Measurements from ENCODE around the gene C1orf116. TPM values are rescaled to one million over a fixed set of nuclear protein-coding genes. Genes with fewer than 3 reads are reported as not detected.

C1orf116 gene
- total RNA-seq, 3 donors from 2014 or later (not counting 1 experiment from before 2014, with no cell fraction given) = 0.21 to 0.39 (median 0.30) TPM

- Histone ChIP-seq H3K36me3 (ENCODE audit: control insufficient read depth, insufficient read depth, low read length) (no peaks in the 10 kb centered on the region), H3K4me1 (ENCODE audit: control insufficient read depth, insufficient read depth, low read length) (no peaks in the 10 kb centered on the region), H3K4me3 (ENCODE audit: low read length) (no peak overlapping the region), H3K27ac (ENCODE audit: low read length) (no peak overlapping the region), H3K27me3 (ENCODE audit: control insufficient read depth, insufficient read depth, low read length) (no peaks in the 10 kb centered on the region), H3K9me3 (ENCODE audit: control insufficient read depth, insufficient read depth, low read length) (no peaks in the 10 kb centered on the region)
- Mint-ChIP-seq H3K27me3 (ENCODE audit: low read depth in 2 of 2) (peaks cover 3 to 37% of the 10 kb centered on the region in 2 donors), H3K36me3 (no peaks in the 10 kb centered on the region), H3K9me3 (no peaks in the 10 kb centered on the region), H3K4me1 (no peaks in the 10 kb centered on the region), H3K4me3 (no peak overlapping the region), H3K27ac (no peak overlapping the region)
- ATAC-seq (no peak), DNase-seq (no peak)
- whole genome bisulfite sequencing (ENCODE audit: insufficient coverage) = 86% methylated on average over 1 of the region's 2 CpGs
- TF ChIP-seq, protein P1, sequence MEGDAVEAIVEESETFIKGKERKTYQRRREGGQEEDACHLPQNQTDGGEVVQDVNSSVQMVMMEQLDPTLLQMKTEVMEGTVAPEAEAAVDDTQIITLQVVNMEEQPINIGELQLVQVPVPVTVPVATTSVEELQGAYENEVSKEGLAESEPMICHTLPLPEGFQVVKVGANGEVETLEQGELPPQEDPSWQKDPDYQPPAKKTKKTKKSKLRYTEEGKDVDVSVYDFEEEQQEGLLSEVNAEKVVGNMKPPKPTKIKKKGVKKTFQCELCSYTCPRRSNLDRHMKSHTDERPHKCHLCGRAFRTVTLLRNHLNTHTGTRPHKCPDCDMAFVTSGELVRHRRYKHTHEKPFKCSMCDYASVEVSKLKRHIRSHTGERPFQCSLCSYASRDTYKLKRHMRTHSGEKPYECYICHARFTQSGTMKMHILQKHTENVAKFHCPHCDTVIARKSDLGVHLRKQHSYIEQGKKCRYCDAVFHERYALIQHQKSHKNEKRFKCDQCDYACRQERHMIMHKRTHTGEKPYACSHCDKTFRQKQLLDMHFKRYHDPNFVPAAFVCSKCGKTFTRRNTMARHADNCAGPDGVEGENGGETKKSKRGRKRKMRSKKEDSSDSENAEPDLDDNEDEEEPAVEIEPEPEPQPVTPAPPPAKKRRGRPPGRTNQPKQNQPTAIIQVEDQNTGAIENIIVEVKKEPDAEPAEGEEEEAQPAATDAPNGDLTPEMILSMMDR (IDR thresholded peaks at IDR 0.05) = no peak
- intact Hi-C loops (cut with micrococcal nuclease) = no loop called here
Observed at GRCh38 chr1:206998816-206999215, 33.7 kb downstream of the C1orf116 start.

DNA sequence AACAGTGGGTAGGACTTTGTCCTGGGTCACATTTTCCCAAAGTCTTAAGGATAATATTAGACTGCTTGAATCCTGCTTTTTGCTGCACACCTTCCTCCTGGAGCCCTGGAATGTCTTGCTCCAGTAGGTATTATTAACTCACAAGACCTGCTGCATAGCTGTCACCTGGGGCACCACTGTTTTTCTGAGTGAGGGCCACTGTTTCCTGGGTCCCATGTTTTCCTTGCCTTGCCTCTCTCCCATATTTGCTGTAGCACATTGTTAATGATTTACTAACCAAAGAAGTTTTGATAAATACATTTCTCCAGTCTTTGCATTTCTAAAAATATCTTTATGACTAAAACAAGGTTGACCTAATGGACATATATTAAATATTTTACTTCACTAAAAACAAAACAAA lies 39.8 kb downstream of the C1orf116 start:
- Histone ChIP-seq H3K27me3 (ENCODE audit: control insufficient read depth, insufficient read depth, low read length) (no peaks in the 10 kb centered on the region), H3K27ac (ENCODE audit: low read length) (no peak overlapping the region), H3K4me3 (ENCODE audit: low read length) (no peak overlapping the region), H3K36me3 (ENCODE audit: control insufficient read depth, insufficient read depth, low read length) (no peaks in the 10 kb centered on the region), H3K4me1 (ENCODE audit: control insufficient read depth, insufficient read depth, low read length) (no peaks in the 10 kb centered on the region), H3K9me3 (ENCODE audit: control insufficient read depth, insufficient read depth, low read length) (no peaks in the 10 kb centered on the region)
- no peaks in the 10 kb centered on the region for H3K9me3 Mint-ChIP-seq
- peaks cover 22 to 76% of the 10 kb centered on the region in 2 donors for H3K27me3 Mint-ChIP-seq (ENCODE audit: low read depth in 2 of 2)
- intact Hi-C loops (cut with micrococcal nuclease) = no loop called here
- H3K4me3 Mint-ChIP-seq = no peak overlapping the region
- H3K36me3 Mint-ChIP-seq = no peaks in the 10 kb centered on the region
- TF ChIP-seq, protein P1 (IDR thresholded peaks at IDR 0.05) = no peak
- DNase-seq (no peak), ATAC-seq (no peak)
- no peak overlapping the region for H3K27ac Mint-ChIP-seq
- no peaks in the 10 kb centered on the region for H3K4me1 Mint-ChIP-seq

DNA sequence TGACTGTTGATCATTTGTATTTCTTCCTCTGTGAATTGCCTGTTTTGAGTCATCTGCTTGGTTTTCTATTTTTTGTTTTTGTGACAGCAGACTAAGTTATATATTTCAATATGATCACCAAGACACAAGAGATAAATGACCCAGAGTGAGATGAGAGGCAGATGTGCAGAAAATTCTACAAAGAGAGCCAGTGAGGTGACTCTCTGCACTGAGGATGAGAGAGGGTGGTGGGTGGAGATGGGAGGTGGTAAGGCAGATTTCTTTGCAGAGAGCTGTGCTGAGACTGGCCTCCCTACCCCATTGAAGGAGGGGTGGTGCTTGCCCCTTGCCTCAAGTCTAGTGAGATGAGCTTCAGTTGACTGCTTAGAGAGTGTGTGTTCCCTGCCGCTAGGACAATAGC lies 44.7 kb downstream of the C1orf116 start:
- H3K4me3 Mint-ChIP-seq = no peak overlapping the region
- H3K4me3 ChIP-seq (ENCODE audit: low read length) = no peak overlapping the region
- H3K4me1 Mint-ChIP-seq = no peaks in the 10 kb centered on the region
- H3K27me3 Mint-ChIP-seq (ENCODE audit: low read depth in 2 of 2) = peaks cover 45 to 61% of the 10 kb centered on the region in 2 donors
- H3K9me3 ChIP-seq (ENCODE audit: control insufficient read depth, insufficient read depth, low read length) = no peaks in the 10 kb centered on the region
- TF ChIP-seq, protein P1 (IDR thresholded peaks at IDR 0.05) = no peak
- no peak overlapping the region for H3K27ac Mint-ChIP-seq
- no peak for DNase-seq
- no peaks in the 10 kb centered on the region for H3K27me3 ChIP-seq (ENCODE audit: control insufficient read depth, insufficient read depth, low read length)
- no peak for ATAC-seq
- 100% methylated on average over 1 of the region's 1 CpG for WGBS (ENCODE audit: insufficient coverage)
- intact Hi-C loops (cut with micrococcal nuclease) = no loop called here
- H3K27ac ChIP-seq (ENCODE audit: low read length) = no peak overlapping the region
- no peaks in the 10 kb centered on the region for H3K9me3 Mint-ChIP-seq
- no peaks in the 10 kb centered on the region for H3K36me3 ChIP-seq (ENCODE audit: control insufficient read depth, insufficient read depth, low read length)
- H3K4me1 ChIP-seq (ENCODE audit: control insufficient read depth, insufficient read depth, low read length) = no peaks in the 10 kb centered on the region
- H3K36me3 Mint-ChIP-seq = no peaks in the 10 kb centered on the region

- Histone ChIP-seq H3K4me3 (ENCODE audit: low read length) (no peak overlapping the region), H3K36me3 (ENCODE audit: control insufficient read depth, insufficient read depth, low read length) (no peaks in the 10 kb centered on the region), H3K4me1 (ENCODE audit: control insufficient read depth, insufficient read depth, low read length) (no peaks in the 10 kb centered on the region), H3K9me3 (ENCODE audit: control insufficient read depth, insufficient read depth, low read length) (no peaks in the 10 kb centered on the region), H3K27me3 (ENCODE audit: control insufficient read depth, insufficient read depth, low read length) (no peaks in the 10 kb centered on the region), H3K27ac (ENCODE audit: low read length) (no peak overlapping the region)
- ATAC-seq (no peak), DNase-seq (no peak)
- Mint-ChIP-seq H3K4me1 (no peaks in the 10 kb centered on the region), H3K36me3 (no peaks in the 10 kb centered on the region), H3K27ac (no peak overlapping the region), H3K9me3 (no peaks in the 10 kb centered on the region), H3K4me3 (no peak overlapping the region), H3K27me3 (ENCODE audit: low read depth in 2 of 2) (peaks cover 38 to 51% of the 10 kb centered on the region in 2 donors)
- TF ChIP-seq, protein P1 (IDR thresholded peaks at IDR 0.05) = no peak
- WGBS (ENCODE audit: insufficient coverage) = 93% methylated on average over 3 of the region's 3 CpGs
- intact Hi-C loops (cut with micrococcal nuclease) = no loop called here
Observed at GRCh38 chr1:206986885-206987284, 45.7 kb downstream of the C1orf116 start.

Measured in natural killer cell (primary cell).